Measurements from ENCODE around the gene CTNNA3. TPM values are rescaled to one million over a fixed set of nuclear protein-coding genes. Genes with fewer than 3 reads are reported as not detected.

The CTNNA3 gene
- total RNA-seq, 2 donors from 2014 or later = 3.2 to 7.2 TPM

DNA sequence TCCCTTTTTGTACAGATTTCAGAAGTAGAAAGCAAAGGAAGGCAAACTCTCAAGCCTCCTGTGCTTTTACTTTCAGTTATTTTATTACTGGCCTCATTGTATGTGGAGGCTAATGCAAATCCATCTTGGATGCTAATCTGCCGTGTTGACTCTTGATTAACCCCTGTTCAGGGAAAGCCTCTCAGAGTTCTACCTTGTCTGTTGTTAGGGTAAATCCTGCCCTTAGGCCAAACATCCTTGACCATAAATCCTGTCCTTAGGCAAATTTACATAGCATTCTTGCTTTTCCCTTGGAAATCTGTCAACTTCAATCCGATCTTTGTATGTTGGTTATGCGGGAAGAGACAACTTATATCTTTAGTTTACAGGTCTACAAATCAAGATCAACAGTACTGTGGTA, 1480.1 kb downstream of the CTNNA3 start:
- Mint-ChIP-seq H3K4me3 (no peak overlapping the region), H3K27ac (no peak overlapping the region), H3K27me3 (ENCODE audit: insufficient read depth) (no peaks in the 10 kb centered on the region), H3K9me3 (no peaks in the 10 kb centered on the region), H3K36me3 (ENCODE audit: low read depth) (no peaks in the 10 kb centered on the region), H3K4me1 (no peaks in the 10 kb centered on the region)
- 87 to 100% methylated on average over 2 to 3 of the region's 3 CpGs for WGBS, 2 experiments (ENCODE audit: insufficient coverage in 1 of 2, insufficient read length in 1 of 2)
- no peak overlapping the region for H3K4me3 ChIP-seq (ENCODE audit: low read length)
- H3K9ac ChIP-seq (ENCODE audit: extremely low read depth, low read length, poor library complexity, severe bottlenecking) = no peak overlapping the region
- H3K27ac ChIP-seq (ENCODE audit: low read depth, low read length) = no peak overlapping the region
- TF ChIP-seq, protein P1, sequence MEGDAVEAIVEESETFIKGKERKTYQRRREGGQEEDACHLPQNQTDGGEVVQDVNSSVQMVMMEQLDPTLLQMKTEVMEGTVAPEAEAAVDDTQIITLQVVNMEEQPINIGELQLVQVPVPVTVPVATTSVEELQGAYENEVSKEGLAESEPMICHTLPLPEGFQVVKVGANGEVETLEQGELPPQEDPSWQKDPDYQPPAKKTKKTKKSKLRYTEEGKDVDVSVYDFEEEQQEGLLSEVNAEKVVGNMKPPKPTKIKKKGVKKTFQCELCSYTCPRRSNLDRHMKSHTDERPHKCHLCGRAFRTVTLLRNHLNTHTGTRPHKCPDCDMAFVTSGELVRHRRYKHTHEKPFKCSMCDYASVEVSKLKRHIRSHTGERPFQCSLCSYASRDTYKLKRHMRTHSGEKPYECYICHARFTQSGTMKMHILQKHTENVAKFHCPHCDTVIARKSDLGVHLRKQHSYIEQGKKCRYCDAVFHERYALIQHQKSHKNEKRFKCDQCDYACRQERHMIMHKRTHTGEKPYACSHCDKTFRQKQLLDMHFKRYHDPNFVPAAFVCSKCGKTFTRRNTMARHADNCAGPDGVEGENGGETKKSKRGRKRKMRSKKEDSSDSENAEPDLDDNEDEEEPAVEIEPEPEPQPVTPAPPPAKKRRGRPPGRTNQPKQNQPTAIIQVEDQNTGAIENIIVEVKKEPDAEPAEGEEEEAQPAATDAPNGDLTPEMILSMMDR (conservative IDR thresholded peaks at IDR 0.05) = no peak
- H3K27me3 ChIP-seq (ENCODE audit: control insufficient read depth, insufficient read depth, low read length, poor library complexity, severe bottlenecking) = no peaks in the 10 kb centered on the region
- H3K36me3 ChIP-seq (ENCODE audit: control insufficient read depth, insufficient read depth, low read length) = no peaks in the 10 kb centered on the region
- H3K9me3 ChIP-seq (ENCODE audit: control insufficient read depth, low read length) = no peaks in the 10 kb centered on the region
- DNase-seq = no peak
- H3K4me1 ChIP-seq (ENCODE audit: control insufficient read depth, insufficient read depth, low read length) = no peaks in the 10 kb centered on the region

DNA sequence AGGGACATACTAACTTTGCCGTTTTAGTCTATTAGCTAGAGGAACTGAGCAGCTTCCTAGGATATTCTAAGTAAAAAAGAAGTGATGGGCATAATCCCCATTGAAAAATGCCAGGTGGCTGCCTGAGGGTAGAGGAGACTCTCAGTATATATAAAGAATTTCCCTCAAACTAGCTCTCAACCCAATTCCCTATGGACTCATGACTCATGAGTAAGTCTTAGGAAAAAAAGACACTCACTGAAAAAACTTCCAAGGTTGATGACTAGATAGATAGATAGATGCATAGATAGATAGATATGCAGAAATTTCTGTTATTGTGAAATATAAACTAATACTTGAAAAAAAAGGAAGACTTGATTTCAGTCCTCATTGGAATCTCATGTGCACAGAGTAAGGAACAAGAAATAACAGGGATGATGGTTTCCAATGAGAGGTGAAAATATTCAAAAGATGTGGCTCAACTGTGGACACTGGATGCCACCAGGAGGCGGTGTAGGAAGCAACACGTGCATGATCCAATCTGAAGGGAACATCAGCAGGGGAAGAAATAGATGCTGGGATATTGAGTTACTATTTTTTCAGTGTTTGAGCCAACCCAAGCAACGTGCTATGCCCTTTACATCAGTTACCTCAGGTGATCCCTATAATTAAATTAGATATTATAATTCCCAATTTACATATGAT, 1481.1 kb downstream of the CTNNA3 start:
- H3K9ac ChIP-seq (ENCODE audit: extremely low read depth, low read length, poor library complexity, severe bottlenecking) = no peak overlapping the region
- Mint-ChIP-seq H3K4me1 (no peaks in the 10 kb centered on the region), H3K27me3 (ENCODE audit: insufficient read depth) (no peaks in the 10 kb centered on the region), H3K9me3 (no peaks in the 10 kb centered on the region), H3K4me3 (no peak overlapping the region), H3K27ac (no peak overlapping the region), H3K36me3 (ENCODE audit: low read depth) (no peaks in the 10 kb centered on the region)
- TF ChIP-seq, protein P1 (conservative IDR thresholded peaks at IDR 0.05) = peak; percentile 77
- no peaks in the 10 kb centered on the region for H3K36me3 ChIP-seq (ENCODE audit: control insufficient read depth, insufficient read depth, low read length)
- H3K27ac ChIP-seq (ENCODE audit: low read depth, low read length) = no peak overlapping the region
- H3K27me3 ChIP-seq (ENCODE audit: control insufficient read depth, insufficient read depth, low read length, poor library complexity, severe bottlenecking) = no peaks in the 10 kb centered on the region
- no peaks in the 10 kb centered on the region for H3K4me1 ChIP-seq (ENCODE audit: control insufficient read depth, insufficient read depth, low read length)
- H3K9me3 ChIP-seq (ENCODE audit: control insufficient read depth, low read length) = no peaks in the 10 kb centered on the region
- H3K4me3 ChIP-seq (ENCODE audit: low read length) = no peak overlapping the region
- DNase-seq = peak; percentile 67
- 78 to 86% methylated on average over 3 to 4 of the region's 4 CpGs for WGBS, 2 experiments (ENCODE audit: insufficient coverage in 1 of 2, insufficient read length in 1 of 2)

DNA sequence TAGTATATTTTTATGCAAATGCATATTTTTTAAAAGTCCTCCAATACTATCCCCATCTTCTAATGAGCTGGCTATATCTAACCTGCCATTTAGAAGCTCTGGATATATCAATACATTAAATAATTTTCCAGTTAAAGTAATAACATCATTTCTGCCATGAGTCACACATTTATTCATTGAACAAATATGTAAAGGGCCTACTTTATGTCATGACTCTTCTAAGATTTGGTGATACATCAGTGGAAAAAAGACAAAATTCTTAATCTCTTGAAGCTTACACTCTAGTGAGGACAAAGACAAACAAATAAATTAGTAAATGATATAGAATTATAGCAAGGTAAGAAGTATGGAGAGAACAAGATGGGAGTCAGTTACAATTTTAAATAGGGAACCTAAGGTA, 1487.0 kb downstream of the CTNNA3 start:
- Mint-ChIP-seq H3K27ac (no peak overlapping the region), H3K9me3 (no peaks in the 10 kb centered on the region), H3K4me3 (no peak overlapping the region), H3K27me3 (ENCODE audit: insufficient read depth) (no peaks in the 10 kb centered on the region), H3K4me1 (no peaks in the 10 kb centered on the region), H3K36me3 (ENCODE audit: low read depth) (no peaks in the 10 kb centered on the region)
- no peaks in the 10 kb centered on the region for H3K27me3 ChIP-seq (ENCODE audit: control insufficient read depth, insufficient read depth, low read length, poor library complexity, severe bottlenecking)
- no peaks in the 10 kb centered on the region for H3K4me1 ChIP-seq (ENCODE audit: control insufficient read depth, insufficient read depth, low read length)
- TF ChIP-seq, protein P1 (conservative IDR thresholded peaks at IDR 0.05) = no peak
- H3K36me3 ChIP-seq (ENCODE audit: control insufficient read depth, insufficient read depth, low read length) = no peaks in the 10 kb centered on the region
- H3K9ac ChIP-seq (ENCODE audit: extremely low read depth, low read length, poor library complexity, severe bottlenecking) = no peak overlapping the region
- H3K27ac ChIP-seq (ENCODE audit: low read depth, low read length) = no peak overlapping the region
- DNase-seq = no peak
- no peak overlapping the region for H3K4me3 ChIP-seq (ENCODE audit: low read length)
- no peaks in the 10 kb centered on the region for H3K9me3 ChIP-seq (ENCODE audit: control insufficient read depth, low read length)
